H1 (cell line): ENCODE results near the gene CHRM4. TPM values are rescaled to one million over a fixed set of nuclear protein-coding genes. Genes with fewer than 3 reads are reported as not detected.

Experiments
- CTCF ChIA-PET: fragments of 300-600 bp; sonication (Branson Sonifier 250); formaldehyde crosslinking; loops from one replicate; lab custom pipeline; 2021; ENCODE audit not compliant: partially characterized antibody; lab: Charles Lee
- POLR2A ChIA-PET: fragments of 300-600 bp; sonication (Branson Sonifier 250); formaldehyde crosslinking; loops from one replicate; lab custom pipeline; 2021; ENCODE audit warnings: inconsistent platforms; ENCODE audit not compliant: partially characterized antibody; lab: Charles Lee
- DNase-seq, 2 experiments: peaks; one replicate each; pipeline versions ENCODE4 v3.0.0 to v3.0.0-alpha.2; 2010 to 2022; ENCODE audit warnings: low spot score in 2 of 2, low read depth in 1 of 2, mixed read lengths in 1 of 2
- FAIRE-seq: peaks from 2 replicates; lab custom pipeline; 2011; peaks lifted over from hg19 to GRCh38; lab: Jason Lieb, UNC
- H2AFZ ChIP-seq: 2 replicates; pipeline ENCODE4 v1.8.1; 2012; ENCODE audit warnings: low read length, inconsistent platforms
- H2AK5ac ChIP-seq: 2 replicates; pipeline ENCODE4 v1.6.1; 2013; ENCODE audit warnings: low read depth, low read length
- H2BK120ac ChIP-seq: replicated peaks from 2 replicates; pipeline ENCODE3; 2013; ENCODE audit warnings: low read depth, low read length, inconsistent platforms
- H2BK12ac ChIP-seq: 2 replicates; pipeline ENCODE4 v1.6.1; 2013; ENCODE audit warnings: low read depth, low read length
- H2BK15ac ChIP-seq: 2 replicates; pipeline ENCODE4 v1.6.1; 2013; ENCODE audit warnings: low read length
- H2BK20ac ChIP-seq: 2 replicates; pipeline ENCODE4 v1.6.1; 2013; ENCODE audit warnings: low read length
- H2BK5ac ChIP-seq: 2 replicates; pipeline ENCODE4 v1.6.1; 2013; ENCODE audit warnings: low read depth, low read length
- H3K14ac ChIP-seq: 2 replicates; pipeline ENCODE4 v1.6.1; 2013; ENCODE audit warnings: inconsistent platforms; ENCODE audit not compliant: insufficient read length
- H3K18ac ChIP-seq: 2 replicates; pipeline ENCODE4 v1.6.1; 2013; ENCODE audit warnings: low read length; ENCODE audit errors: extremely low read depth
- H3K23ac ChIP-seq: 2 replicates; pipeline ENCODE4 v1.6.1; 2013; ENCODE audit warnings: inconsistent platforms; ENCODE audit not compliant: insufficient read length
- H3K23me2 ChIP-seq: 2 replicates; pipeline ENCODE4 v1.6.1; 2013; ENCODE audit warnings: low read depth, low read length
- H3K27ac ChIP-seq: 2 replicates; pipeline ENCODE4 v1.6.1; 2011; ENCODE audit warnings: low read depth, low read length, inconsistent platforms
- H3K27me3 ChIP-seq, 4 experiments: replicated peaks in 1 of 4; 1 replicate in 1 of 4; 2 replicates in 3 of 4; pipeline versions ENCODE4 v1.6.1 to v1.8.1; 2011 to 2013; ENCODE audit warnings: low read length in 3 of 4, mild to moderate bottlenecking in 3 of 4, inconsistent platforms in 2 of 4, mixed read lengths in 2 of 4, moderate library complexity in 1 of 4; ENCODE audit not compliant: control insufficient read depth in 3 of 4, insufficient read depth in 3 of 4; ENCODE audit errors: extremely low read depth in 1 of 4
- H3K36me3 ChIP-seq, 4 experiments: 2 replicates each; pipeline versions ENCODE4 v1.6.1 to v1.8.1; 2011 to 2013; ENCODE audit warnings: mild to moderate bottlenecking in 4 of 4, low read length in 3 of 4, moderate library complexity in 2 of 4, control low read depth in 1 of 4, inconsistent platforms in 1 of 4; ENCODE audit not compliant: insufficient read depth in 4 of 4, control insufficient read depth in 2 of 4
- H3K4ac ChIP-seq: replicated peaks from 2 replicates; pipeline ENCODE3; 2013; ENCODE audit warnings: low read length, low read depth, mixed read lengths, inconsistent platforms; ENCODE audit not compliant: insufficient read length
- H3K4me1 ChIP-seq, 4 experiments: replicated peaks in 1 of 4; 1 replicate in 1 of 4; 2 replicates in 3 of 4; pipeline versions ENCODE4 v1.6.1 to v1.8.1; 2011 to 2013; ENCODE audit warnings: low read length in 3 of 4, inconsistent platforms in 2 of 4, mixed read lengths in 1 of 4; ENCODE audit not compliant: insufficient read depth in 4 of 4, control insufficient read depth in 3 of 4
- H3K4me2 ChIP-seq, 2 experiments: 2 replicates each; pipeline versions ENCODE4 v1.6.1 to v1.8.1; 2011 to 2013; ENCODE audit warnings: low read depth in 2 of 2, low read length in 2 of 2, control low read depth in 1 of 2, inconsistent platforms in 1 of 2, mild to moderate bottlenecking in 1 of 2; ENCODE audit not compliant: insufficient read depth in 1 of 2
- H3K4me3 ChIP-seq, 4 experiments: fragments of 200-600, 300-600 bp in 1 of 4; sonication (generic), shearing (Covaris generic), sonication (Bioruptor Twin) in 1 of 4; 2 replicates each; pipeline versions ENCODE4 v1.5.1 to v1.8.1; 2011 to 2016; ENCODE audit warnings: low read length in 4 of 4, low read depth in 3 of 4, control low read depth in 2 of 4, inconsistent platforms in 2 of 4, mild to moderate bottlenecking in 2 of 4, mixed read lengths in 1 of 4, moderate library complexity in 1 of 4; ENCODE audit not compliant: insufficient read depth in 2 of 4; ENCODE audit errors: extremely low read depth in 1 of 4
- H3K56ac ChIP-seq: replicated peaks from 2 replicates; pipeline ENCODE3; 2013; ENCODE audit warnings: low read depth, mild to moderate bottlenecking, mixed read lengths, low read length, inconsistent platforms; ENCODE audit not compliant: insufficient read length
- H3K79me1 ChIP-seq: 2 replicates; pipeline ENCODE4 v1.6.1; 2013; ENCODE audit warnings: low read depth, low read length, control low read depth
- H3K79me2 ChIP-seq, 2 experiments: 2 replicates each; pipeline versions ENCODE4 v1.6.1 to v1.8.1; 2012 to 2013; ENCODE audit warnings: low read length in 2 of 2, mild to moderate bottlenecking in 2 of 2, inconsistent platforms in 1 of 2; ENCODE audit not compliant: insufficient read depth in 2 of 2, control insufficient read depth in 1 of 2
- H3K9ac ChIP-seq, 4 experiments: replicated peaks in 1 of 4; 1 replicate in 1 of 4; 2 replicates in 3 of 4; pipeline versions ENCODE4 v1.6.1 to v1.8.1; 2011 to 2013; ENCODE audit warnings: low read depth in 3 of 4, low read length in 3 of 4, control low read depth in 2 of 4, mild to moderate bottlenecking in 2 of 4, moderate library complexity in 2 of 4, inconsistent platforms in 1 of 4; ENCODE audit errors: extremely low read depth in 1 of 4
- H3K9me3 ChIP-seq, 2 experiments: 2 replicates each; pipeline versions ENCODE4 v1.6.1 to v1.8.1; 2012 to 2013; ENCODE audit warnings: mild to moderate bottlenecking in 2 of 2, moderate library complexity in 2 of 2, control low read depth in 1 of 2, inconsistent platforms in 1 of 2, low read depth in 1 of 2, low read length in 1 of 2, mixed read lengths in 1 of 2; ENCODE audit not compliant: insufficient read depth in 2 of 2
- H4K20me1 ChIP-seq, 2 experiments: replicated peaks in 1 of 2; 2 replicates each; pipeline versions ENCODE3 to v1.8.1; 2011 to 2013; ENCODE audit warnings: inconsistent platforms in 2 of 2, low read length in 2 of 2, mild to moderate bottlenecking in 1 of 2; ENCODE audit not compliant: insufficient read depth in 2 of 2, control insufficient read depth in 1 of 2
- H4K5ac ChIP-seq: 2 replicates; pipeline ENCODE4 v1.6.1; 2013; ENCODE audit warnings: low read length, low read depth, mixed read lengths, inconsistent platforms; ENCODE audit not compliant: insufficient read length
- H4K8ac ChIP-seq: 2 replicates; pipeline ENCODE4 v1.8.0; 2013; ENCODE audit warnings: mild to moderate bottlenecking, moderate library complexity, low read length, inconsistent platforms; ENCODE audit not compliant: insufficient read depth; ENCODE audit errors: extremely low read depth
- H4K91ac ChIP-seq: replicated peaks from 2 replicates; pipeline ENCODE3; 2013; ENCODE audit warnings: low read length, mixed read lengths, inconsistent platforms; ENCODE audit not compliant: insufficient read length
- USF2 ChIP-seq: IDR thresholded peaks from 2 replicates; pipeline ENCODE4 v1.6.1; 2011; ENCODE audit warnings: low read length, improper control_type of control experiment
- WGBS, 2 experiments: shearing (Covaris generic) in 1 of 2; methylation state at CpG; one replicate each; pipeline versions ENCODE4 v1.1.6 to v1.1.7; 2013 to 2015; ENCODE audit warnings: low lambda C conversion rate in 2 of 2, mixed read lengths in 2 of 2, inconsistent platforms in 1 of 2, low coverage in 1 of 2, missing lambda C conversion rate in 1 of 2; ENCODE audit not compliant: insufficient replicate concordance in 2 of 2, insufficient coverage in 1 of 2, insufficient read length in 1 of 2; ENCODE audit errors: extremely low coverage in 1 of 2, missing lambda C conversion rate in 1 of 2; 5-methylcytosine and 5-hydroxymethylcytosine counted together
- polyA plus RNA-seq, 7 experiments: library from polyadenylated mRNA; depleted of rRNA in 3 of 7; stranded (reverse) in 5 of 7; unstranded in 2 of 7; fragments of >200 nt in 5 of 7; fragments of 200-250 nt in 2 of 7; gene quantifications; 1 replicate in 5 of 7; 2 replicates in 1 of 7; 4 replicates in 1 of 7; pipeline versions ENCODE4 v1.2.1 to v1.2.3, GENCODE V29; 2011 to 2013; ENCODE audit warnings: missing spikeins in 2 of 7, mixed read lengths in 2 of 7
- total RNA-seq: library from RNA; stranded (reverse); fragmentation: NEBNext Ultra II Directional; extraction: Animal tissue kit (Norgen Biotek cat#: 25700); gene quantifications from 2 replicates; pipeline ENCODE4 v1.2.1, GENCODE V29; 2021

CHRM4 gene
- total and polyA plus RNA-seq, 2 of the 8 experiments (the other 6 are each of a cell fraction or from before 2014, with no cell fraction given): 1.1 to 1.3 TPM

DNA sequence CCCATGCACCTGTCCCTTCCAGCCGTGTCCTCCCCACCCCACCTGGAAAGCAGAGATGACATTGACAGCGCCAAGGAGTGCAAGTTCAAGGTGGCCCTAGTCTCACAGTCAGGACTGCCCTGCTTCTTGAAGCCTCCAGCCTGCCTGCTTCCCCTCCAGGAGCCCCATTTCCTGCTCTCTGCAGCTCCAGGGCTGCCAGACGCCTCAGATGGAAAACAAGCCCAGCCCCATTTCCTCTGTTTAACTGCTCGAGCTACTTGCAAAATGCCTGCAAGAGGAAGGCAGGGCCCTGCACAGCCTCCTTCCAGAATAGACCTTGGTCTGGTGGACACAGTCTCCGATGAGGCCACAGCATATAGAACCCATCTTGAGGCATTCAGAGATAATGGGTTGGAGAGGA lies 49.3 kb downstream of the CHRM4 start:
- H3K79me2 ChIP-seq: no peaks in the 10 kb centered on the region
- no peak overlapping the region for H3K4me3 ChIP-seq
- H2BK20ac ChIP-seq: peak overlapping the region; percentile 83; the same call in 1 of the 2 replicates
- DNase-seq (no peak), FAIRE-seq (no peak)
- no peak overlapping the region for H3K9ac ChIP-seq
- H3K27ac ChIP-seq: no peak overlapping the region
- H2BK120ac ChIP-seq: no peak overlapping the region
- peak overlapping the region; percentile 85 for H3K18ac ChIP-seq
- H3K27me3 ChIP-seq: peaks cover 0 to 7% (median 4%) of the 10 kb centered on the region in 4 experiments; a peak in 1 of 7 replicates
- CTCF ChIA-PET: interaction anchor here (0.9 to 44.5 kb wide), 6 partner anchors 0 to 47 kb away, joined by 3 to 1004 read pairs (median 21); partner anchors contain the start of genes DGKZ and MDK
- H2BK12ac ChIP-seq: peak overlapping the region; percentile 99; the same call in 1 of the 2 replicates
- peak overlapping the region; percentile 90 for H2BK15ac ChIP-seq
- H3K23me2 ChIP-seq: peaks cover 7% of the 10 kb centered on the region; the same call in 1 of the 2 replicates
- peak overlapping the region; percentile 89 for H4K91ac ChIP-seq
- H3K23ac ChIP-seq: no peak overlapping the region
- H3K36me3 ChIP-seq: no peaks in the 10 kb centered on the region
- 0 out of 2 replicates have a peak, but pooled peaks cover 3% of the 10 kb centered on the region for H3K79me1 ChIP-seq
- no peak overlapping the region for H4K8ac ChIP-seq
- peak overlapping the region; percentile 8 to 11; a peak in 2 of 4 replicates for H3K4me2 ChIP-seq
- H3K14ac ChIP-seq: no peak overlapping the region
- H3K56ac ChIP-seq: no peak overlapping the region
- H4K5ac ChIP-seq: no peak overlapping the region
- H2BK5ac ChIP-seq: peak overlapping the region; percentile 55; the same call in 1 of the 2 replicates
- POLR2A ChIA-PET: interaction anchor here (0.6 to 1.7 kb wide), 5 partner anchors 8 to 99 kb away, joined by 3 to 5 read pairs (median 4); no protein-coding TSS in a partner anchor
- peak overlapping the region; percentile 54; the same call in 1 of the 2 replicates for H2AK5ac ChIP-seq
- 77% methylated on average over 5 of the region's 5 CpGs; no CpG with 5 or more reads in 1 of the 2 experiments for WGBS, 2 experiments
- H3K9me3 ChIP-seq: no peaks in the 10 kb centered on the region
- H2AFZ ChIP-seq: no peak overlapping the region
- H4K20me1 ChIP-seq: no peaks in the 10 kb centered on the region
- H3K4me1 ChIP-seq: peaks cover 42 to 63% (median 50%) of the 10 kb centered on the region in 4 experiments
- H3K4ac ChIP-seq: no peak overlapping the region
- no peak for TF ChIP-seq USF2
